Stomach (tissue), 4 donors: ENCODE measurements around the gene EIF5B.

Experiments used
- EP300 ChIP-seq: sonication (generic); formaldehyde crosslinking; IDR thresholded peaks from one replicate; pipeline ENCODE4 v1.6.1; 2017; ENCODE audit warnings: antibody characterized with exemption
- POLR2A ChIP-seq, 4 donors: fragments of 450-650 bp; IDR thresholded peaks; one replicate each; pipeline ENCODE4 v1.6.1; 2016; ENCODE audit warnings: antibody characterized with exemption in 4 of 4, control low read depth in 2 of 4, mild to moderate bottlenecking in 1 of 4, moderate library complexity in 1 of 4
- POLR2AphosphoS5 ChIP-seq, 3 donors: sonication (generic); formaldehyde crosslinking; IDR thresholded peaks; one replicate each; pipeline ENCODE4 v1.6.1; 2016; ENCODE audit warnings: antibody characterized with exemption in 3 of 3
- TF ChIP-seq, protein P1 (sequence below), 7 experiments: fragments of 450-650 bp in 4 of 7; fragments of 200-600 bp in 3 of 7; sonication (generic) in 3 of 7; IDR thresholded peaks; one replicate each; pipeline ENCODE4 v1.5.1; 2016 to 2019; ENCODE audit warnings: antibody characterized with exemption in 7 of 7, control low read depth in 2 of 7, mild to moderate bottlenecking in 1 of 7

- TF ChIP-seq, protein P1, sequence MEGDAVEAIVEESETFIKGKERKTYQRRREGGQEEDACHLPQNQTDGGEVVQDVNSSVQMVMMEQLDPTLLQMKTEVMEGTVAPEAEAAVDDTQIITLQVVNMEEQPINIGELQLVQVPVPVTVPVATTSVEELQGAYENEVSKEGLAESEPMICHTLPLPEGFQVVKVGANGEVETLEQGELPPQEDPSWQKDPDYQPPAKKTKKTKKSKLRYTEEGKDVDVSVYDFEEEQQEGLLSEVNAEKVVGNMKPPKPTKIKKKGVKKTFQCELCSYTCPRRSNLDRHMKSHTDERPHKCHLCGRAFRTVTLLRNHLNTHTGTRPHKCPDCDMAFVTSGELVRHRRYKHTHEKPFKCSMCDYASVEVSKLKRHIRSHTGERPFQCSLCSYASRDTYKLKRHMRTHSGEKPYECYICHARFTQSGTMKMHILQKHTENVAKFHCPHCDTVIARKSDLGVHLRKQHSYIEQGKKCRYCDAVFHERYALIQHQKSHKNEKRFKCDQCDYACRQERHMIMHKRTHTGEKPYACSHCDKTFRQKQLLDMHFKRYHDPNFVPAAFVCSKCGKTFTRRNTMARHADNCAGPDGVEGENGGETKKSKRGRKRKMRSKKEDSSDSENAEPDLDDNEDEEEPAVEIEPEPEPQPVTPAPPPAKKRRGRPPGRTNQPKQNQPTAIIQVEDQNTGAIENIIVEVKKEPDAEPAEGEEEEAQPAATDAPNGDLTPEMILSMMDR (IDR thresholded peaks at IDR 0.05) = no peak
- TF ChIP-seq POLR2A (IDR thresholded peaks at IDR 0.05) (no peak), POLR2AphosphoS5 (IDR thresholded peaks at IDR 0.05) (no peak), EP300 (no peak)
Measured at GRCh38 chr2:99399795-99400194, 62.6 kb downstream of the EIF5B start.
